Activated CD8-positive, alpha-beta memory T cell treated with anti-CD3 and anti-CD28 coated beads, Interleukin-2, amount 10 ng/mL, durations not matched to agents 7 days and 5 days (primary cell): ENCODE results near the gene SLC24A4. TPM values are rescaled to one million over a fixed set of nuclear protein-coding genes. Genes with fewer than 3 reads are reported as not detected.

Experiments
- ATAC-seq: fragments of 150-1000 bp; cut with Tn5 transposase; one replicate; pipeline ENCODE4 v1.10.0; 2021; ENCODE audit warnings: moderate library complexity
- CTCF ChIA-PET: fragments of 350-600 bp; sonication (Branson Sonifier 250); formaldehyde crosslinking; loops from one replicate; lab custom pipeline; 2021; ENCODE audit warnings: antibody characterized with exemption; lab: Charles Lee
- DNase-seq: peaks from one replicate; pipeline ENCODE4 v3.0.0-alpha.2; 2020
- H3K27ac Mint-ChIP-seq: one replicate; pipeline ENCODE4 v1.8.0; 2021; ENCODE audit warnings: mild to moderate bottlenecking, mixed read lengths
- H3K27me3 Mint-ChIP-seq: one replicate; pipeline ENCODE4 v1.8.0; 2021; ENCODE audit warnings: mixed read lengths
- H3K36me3 Mint-ChIP-seq: one replicate; pipeline ENCODE4 v1.8.0; 2021; ENCODE audit warnings: mild to moderate bottlenecking, mixed read lengths
- H3K4me1 Mint-ChIP-seq: one replicate; pipeline ENCODE4 v1.8.0; 2021; ENCODE audit warnings: mixed read lengths
- H3K4me3 Mint-ChIP-seq: one replicate; pipeline ENCODE4 v1.8.0; 2021; ENCODE audit warnings: mild to moderate bottlenecking, moderate library complexity, mixed read lengths
- H3K9me3 Mint-ChIP-seq: one replicate; pipeline ENCODE4 v1.8.0; 2022; ENCODE audit warnings: low read depth, mixed read lengths
- total RNA-seq, 2 experiments: library from RNA; stranded (reverse); gene quantifications; one replicate each; pipeline ENCODE4 v1.2.3, GENCODE V29; 2021

The SLC24A4 gene
- total RNA-seq, 2 experiments from 2014 or later, result not detected

- no peak for ATAC-seq
- peaks cover 6% of the 10 kb centered on the region for H3K36me3 Mint-ChIP-seq
Measured at GRCh38 chr14:92469515-92469914, 146.6 kb downstream of the SLC24A4 start.

GRCh38 chr14:92470215-92470614 lies 147.2 kb downstream of the SLC24A4 start:
- ATAC-seq, result no peak
- CTCF ChIA-PET, result no interaction called here
- no peak overlapping the region for H3K4me3 Mint-ChIP-seq
- no peaks in the 10 kb centered on the region for H3K4me1 Mint-ChIP-seq
- no peak overlapping the region for H3K27ac Mint-ChIP-seq
- peaks cover 2% of the 10 kb centered on the region for H3K9me3 Mint-ChIP-seq
- DNase-seq, result peak; percentile 8
- no peaks in the 10 kb centered on the region for H3K27me3 Mint-ChIP-seq
- peaks cover 6% of the 10 kb centered on the region for H3K36me3 Mint-ChIP-seq

More at GRCh38 chr14:92469515-92469914, 146.6 kb downstream of the SLC24A4 start:
- no peak for DNase-seq
- Mint-ChIP-seq H3K4me3 (no peak overlapping the region), H3K4me1 (no peaks in the 10 kb centered on the region), H3K27me3 (no peaks in the 10 kb centered on the region), H3K9me3 (peaks cover 2% of the 10 kb centered on the region), H3K27ac (no peak overlapping the region)
- CTCF ChIA-PET, result no interaction called here

GRCh38 chr14:92470811-92471210 lies 147.8 kb downstream of the SLC24A4 start:
- Mint-ChIP-seq H3K9me3 (peaks cover 2% of the 10 kb centered on the region), H3K4me3 (no peak overlapping the region), H3K27me3 (no peaks in the 10 kb centered on the region), H3K4me1 (no peaks in the 10 kb centered on the region), H3K36me3 (peaks cover 6% of the 10 kb centered on the region), H3K27ac (no peak overlapping the region)
- CTCF ChIA-PET, result no interaction called here
- DNase-seq (peak; percentile 28), ATAC-seq (no peak)

- H3K9me3 Mint-ChIP-seq, result peaks cover 2% of the 10 kb centered on the region
- peaks cover 5% of the 10 kb centered on the region for H3K36me3 Mint-ChIP-seq
- H3K27ac Mint-ChIP-seq, result no peak overlapping the region
- ATAC-seq (no peak), DNase-seq (peak; percentile 34)
- H3K4me3 Mint-ChIP-seq, result no peak overlapping the region
- H3K27me3 Mint-ChIP-seq, result no peaks in the 10 kb centered on the region
- CTCF ChIA-PET, result no interaction called here
- no peaks in the 10 kb centered on the region for H3K4me1 Mint-ChIP-seq
Measured at GRCh38 chr14:92471919-92472318, 149.0 kb downstream of the SLC24A4 start.

- DNase-seq, result peak; percentile 32
- H3K27ac Mint-ChIP-seq, result no peak overlapping the region
- H3K27me3 Mint-ChIP-seq, result no peaks in the 10 kb centered on the region
- no peaks in the 10 kb centered on the region for H3K9me3 Mint-ChIP-seq
- H3K4me3 Mint-ChIP-seq, result no peak overlapping the region
- CTCF ChIA-PET, result no interaction called here
- H3K4me1 Mint-ChIP-seq, result no peaks in the 10 kb centered on the region
- peaks cover 1% of the 10 kb centered on the region for H3K36me3 Mint-ChIP-seq
- ATAC-seq, result no peak
Measured at GRCh38 chr14:92472860-92473259, 149.9 kb downstream of the SLC24A4 start.

- CTCF ChIA-PET, result no interaction called here
- Mint-ChIP-seq H3K9me3 (no peaks in the 10 kb centered on the region), H3K27ac (no peak overlapping the region), H3K4me1 (no peaks in the 10 kb centered on the region), H3K27me3 (peaks cover under 1% of the 10 kb centered on the region), H3K36me3 (peaks cover 1% of the 10 kb centered on the region), H3K4me3 (no peak overlapping the region)
- ATAC-seq (no peak), DNase-seq (peak; percentile 36)
Measured at GRCh38 chr14:92473261-92473968, 150.4 kb downstream of the SLC24A4 start.

GRCh38 chr14:92473969-92474535 lies 151.1 kb downstream of the SLC24A4 start:
- H3K36me3 Mint-ChIP-seq, result peaks cover 1% of the 10 kb centered on the region
- CTCF ChIA-PET, result no interaction called here
- H3K27ac Mint-ChIP-seq, result no peak overlapping the region

GRCh38 chr14:92475037-92475436 lies 152.1 kb downstream of the SLC24A4 start:
- H3K27ac Mint-ChIP-seq, result no peak overlapping the region
- DNase-seq, result peak; percentile 4
- CTCF ChIA-PET, result no interaction called here
- H3K9me3 Mint-ChIP-seq, result no peaks in the 10 kb centered on the region
- H3K36me3 Mint-ChIP-seq, result no peaks in the 10 kb centered on the region
- H3K4me3 Mint-ChIP-seq, result no peak overlapping the region
- no peaks in the 10 kb centered on the region for H3K4me1 Mint-ChIP-seq
- H3K27me3 Mint-ChIP-seq, result peaks cover 16% of the 10 kb centered on the region
- no peak for ATAC-seq

More at GRCh38 chr14:92473969-92474535, 151.1 kb downstream of the SLC24A4 start:
- no peaks in the 10 kb centered on the region for H3K9me3 Mint-ChIP-seq
- peaks cover 7% of the 10 kb centered on the region for H3K27me3 Mint-ChIP-seq
- H3K4me1 Mint-ChIP-seq, result no peaks in the 10 kb centered on the region
- ATAC-seq (no peak), DNase-seq (peak; percentile 12)
- no peak overlapping the region for H3K4me3 Mint-ChIP-seq

GRCh38 chr14:92475451-92476187 lies 152.7 kb downstream of the SLC24A4 start:
- Mint-ChIP-seq H3K4me1 (no peaks in the 10 kb centered on the region), H3K27me3 (peaks cover 17% of the 10 kb centered on the region), H3K9me3 (no peaks in the 10 kb centered on the region), H3K36me3 (no peaks in the 10 kb centered on the region), H3K27ac (no peak overlapping the region), H3K4me3 (no peak overlapping the region)
- ATAC-seq (no peak), DNase-seq (peak; percentile 19)
- CTCF ChIA-PET, result no interaction called here

- Mint-ChIP-seq H3K4me3 (no peak overlapping the region), H3K27me3 (peaks cover 29% of the 10 kb centered on the region), H3K9me3 (no peaks in the 10 kb centered on the region), H3K27ac (no peak overlapping the region), H3K36me3 (no peaks in the 10 kb centered on the region), H3K4me1 (no peaks in the 10 kb centered on the region)
- no peak for ATAC-seq
- no peak for DNase-seq
- CTCF ChIA-PET, result no interaction called here
Measured at GRCh38 chr14:92480856-92481255, 157.9 kb downstream of the SLC24A4 start.

- Mint-ChIP-seq H3K27ac (no peak overlapping the region), H3K4me3 (no peak overlapping the region), H3K36me3 (no peaks in the 10 kb centered on the region), H3K9me3 (no peaks in the 10 kb centered on the region), H3K4me1 (no peaks in the 10 kb centered on the region), H3K27me3 (peaks cover 29% of the 10 kb centered on the region)
- ATAC-seq (no peak), DNase-seq (no peak)
- CTCF ChIA-PET, result no interaction called here
Measured at GRCh38 chr14:92481386-92481785, 158.4 kb downstream of the SLC24A4 start.

GRCh38 chr14:92481811-92482555 lies 159.0 kb downstream of the SLC24A4 start:
- CTCF ChIA-PET, result no interaction called here
- peaks cover 30% of the 10 kb centered on the region for H3K27me3 Mint-ChIP-seq
- H3K27ac Mint-ChIP-seq, result no peak overlapping the region
- no peaks in the 10 kb centered on the region for H3K36me3 Mint-ChIP-seq
- no peaks in the 10 kb centered on the region for H3K4me1 Mint-ChIP-seq
- H3K4me3 Mint-ChIP-seq, result no peak overlapping the region
- H3K9me3 Mint-ChIP-seq, result no peaks in the 10 kb centered on the region
- ATAC-seq (no peak), DNase-seq (peak; percentile 25)

GRCh38 chr14:92482621-92483319 lies 159.8 kb downstream of the SLC24A4 start:
- Mint-ChIP-seq H3K27me3 (peaks cover 35% of the 10 kb centered on the region), H3K27ac (no peak overlapping the region), H3K9me3 (no peaks in the 10 kb centered on the region), H3K4me1 (no peaks in the 10 kb centered on the region), H3K4me3 (no peak overlapping the region), H3K36me3 (no peaks in the 10 kb centered on the region)
- CTCF ChIA-PET, result no interaction called here
- no peak for ATAC-seq
- peak; percentile 35 for DNase-seq
